Tibial nerve (tissue), 3 donors: ENCODE data around the gene FOXR2.

Experiments
- POLR2A ChIP-seq, 2 donors: fragments of 450-650 bp; IDR thresholded peaks; one replicate each; pipeline ENCODE4 v1.6.1; 2017; ENCODE audit warnings: antibody characterized with exemption in 2 of 2, mild to moderate bottlenecking in 2 of 2, moderate library complexity in 2 of 2
- TF ChIP-seq, protein P1 (sequence below), 5 experiments: fragments of 200-600 bp in 3 of 5; fragments of 450-650 bp in 2 of 5; sonication (generic) in 3 of 5; IDR thresholded peaks; one replicate each; pipeline ENCODE4 v1.5.1; 2016 to 2019; ENCODE audit warnings: antibody characterized with exemption in 5 of 5, mild to moderate bottlenecking in 3 of 5, moderate library complexity in 2 of 5

DNA sequence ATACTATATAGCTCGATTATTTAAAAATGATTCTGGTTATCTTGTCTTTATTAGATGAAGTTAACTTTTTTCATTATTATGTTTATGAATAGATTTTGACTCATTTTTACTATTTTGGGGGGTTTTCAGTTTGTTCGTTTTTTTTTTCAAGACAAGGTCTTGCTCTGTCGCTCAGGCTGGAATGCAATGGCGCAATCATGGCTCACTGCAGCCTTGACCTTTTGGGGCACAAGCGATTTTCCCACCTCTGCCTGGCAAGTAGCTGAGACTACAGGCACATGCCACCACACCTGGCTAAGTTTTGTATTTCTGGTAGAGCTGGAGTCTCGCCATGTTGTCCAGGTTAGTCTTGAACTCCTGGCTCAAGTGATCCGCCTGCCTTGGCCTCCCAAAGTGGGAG, 24.9 kb upstream of the FOXR2 start:
- TF ChIP-seq, protein P1, sequence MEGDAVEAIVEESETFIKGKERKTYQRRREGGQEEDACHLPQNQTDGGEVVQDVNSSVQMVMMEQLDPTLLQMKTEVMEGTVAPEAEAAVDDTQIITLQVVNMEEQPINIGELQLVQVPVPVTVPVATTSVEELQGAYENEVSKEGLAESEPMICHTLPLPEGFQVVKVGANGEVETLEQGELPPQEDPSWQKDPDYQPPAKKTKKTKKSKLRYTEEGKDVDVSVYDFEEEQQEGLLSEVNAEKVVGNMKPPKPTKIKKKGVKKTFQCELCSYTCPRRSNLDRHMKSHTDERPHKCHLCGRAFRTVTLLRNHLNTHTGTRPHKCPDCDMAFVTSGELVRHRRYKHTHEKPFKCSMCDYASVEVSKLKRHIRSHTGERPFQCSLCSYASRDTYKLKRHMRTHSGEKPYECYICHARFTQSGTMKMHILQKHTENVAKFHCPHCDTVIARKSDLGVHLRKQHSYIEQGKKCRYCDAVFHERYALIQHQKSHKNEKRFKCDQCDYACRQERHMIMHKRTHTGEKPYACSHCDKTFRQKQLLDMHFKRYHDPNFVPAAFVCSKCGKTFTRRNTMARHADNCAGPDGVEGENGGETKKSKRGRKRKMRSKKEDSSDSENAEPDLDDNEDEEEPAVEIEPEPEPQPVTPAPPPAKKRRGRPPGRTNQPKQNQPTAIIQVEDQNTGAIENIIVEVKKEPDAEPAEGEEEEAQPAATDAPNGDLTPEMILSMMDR (IDR thresholded peaks at IDR 0.05): no peak
- no peak for TF ChIP-seq POLR2A (IDR thresholded peaks at IDR 0.05)
